HPDE6-E6E7 (cell line): ENCODE measurements around the gene ING3.
"Not testable (repeated sequence)": the region's sequence is repeated elsewhere in the genome, so short reads cannot be mapped to it uniquely, and the experiment has no call there.

Experiments used
- DNase-seq: peaks from one replicate; pipeline ENCODE4 v3.0.0; 2011; ENCODE audit warnings: missing footprints; ENCODE audit errors: extremely low spot score

ING3 gene

GRCh38 chr7:120949998-120950538, 509 bp upstream of the ING3 start:
- no peak for DNase-seq

- DNase-seq = no peak
Observed at GRCh38 chr7:120951309-120951699, 727 bp downstream of the ING3 start.

GRCh38 chr7:120951826-120952225, 1.2 kb downstream of the ING3 start:
- no peak for DNase-seq

- DNase-seq = no peak
Observed at GRCh38 chr7:120955577-120956149, 5.1 kb downstream of the ING3 start.

- no peak for DNase-seq
Observed at GRCh38 chr7:120959929-120960484, 9.4 kb downstream of the ING3 start.

GRCh38 chr7:120960714-120961113, 10.1 kb downstream of the ING3 start:
- no peak for DNase-seq

GRCh38 chr7:120961638-120962173, 11.1 kb downstream of the ING3 start:
- DNase-seq = no peak

- no peak for DNase-seq
Observed at GRCh38 chr7:120964088-120964487, 13.5 kb downstream of the ING3 start.

- no peak for DNase-seq
Observed at GRCh38 chr7:120966961-120967360, 16.4 kb downstream of the ING3 start.

GRCh38 chr7:120973849-120974248, 23.3 kb downstream of the ING3 start:
- no peak for DNase-seq

- no peak for DNase-seq
Observed at GRCh38 chr7:120979765-120980499, 29.4 kb downstream of the ING3 start.

- DNase-seq = no peak
Observed at GRCh38 chr7:120981117-120981516, 30.5 kb downstream of the ING3 start.

- no peak for DNase-seq
Observed at GRCh38 chr7:120981888-120982615, 31.5 kb downstream of the ING3 start.

GRCh38 chr7:120983592-120983991, 33.0 kb downstream of the ING3 start:
- DNase-seq = not testable (repeated sequence)

- DNase-seq = no peak
Observed at GRCh38 chr7:120984406-120984805, 33.8 kb downstream of the ING3 start.

- DNase-seq = no peak
Observed at GRCh38 chr7:120985130-120985758, 34.7 kb downstream of the ING3 start.

- no peak for DNase-seq
Observed at GRCh38 chr7:120985839-120986238, 35.3 kb downstream of the ING3 start.

GRCh38 chr7:120986650-120987049, 36.1 kb downstream of the ING3 start:
- no peak for DNase-seq

- no peak for DNase-seq
Observed at GRCh38 chr7:120987280-120987679, 36.7 kb downstream of the ING3 start.

- DNase-seq = peak; percentile 75
Observed at GRCh38 chr7:120987683-120988590, 37.4 kb downstream of the ING3 start.
